Erythroblast (primary cell): ENCODE measurements around the gene MBNL2.

ENCODE experiments used
- GATA1 ChIP-seq: IDR thresholded peaks from 2 replicates; pipeline ENCODE4 v1.6.1; 2011; ENCODE audit warnings: low read depth, mild to moderate bottlenecking, control low read depth, low read length, moderate library complexity
- POLR2A ChIP-seq: IDR thresholded peaks from 2 replicates; pipeline ENCODE4 v1.6.1; 2011; ENCODE audit warnings: mild to moderate bottlenecking, low read length

GRCh38 chr13:97221466-97221865, 667 bp upstream of the MBNL2 start:
- TF ChIP-seq POLR2A (no peak), GATA1 (no peak)
